Measurements from ENCODE around the gene MBD3L2. TPM values are rescaled to one million over a fixed set of nuclear protein-coding genes. Genes with fewer than 3 reads are reported as not detected.
"Not testable (repeated sequence)": the region's sequence is repeated elsewhere in the genome, so short reads cannot be mapped to it uniquely, and the experiment has no call there.

The MBD3L2 gene
- total RNA-seq: not detected in 2 replicates

DNA sequence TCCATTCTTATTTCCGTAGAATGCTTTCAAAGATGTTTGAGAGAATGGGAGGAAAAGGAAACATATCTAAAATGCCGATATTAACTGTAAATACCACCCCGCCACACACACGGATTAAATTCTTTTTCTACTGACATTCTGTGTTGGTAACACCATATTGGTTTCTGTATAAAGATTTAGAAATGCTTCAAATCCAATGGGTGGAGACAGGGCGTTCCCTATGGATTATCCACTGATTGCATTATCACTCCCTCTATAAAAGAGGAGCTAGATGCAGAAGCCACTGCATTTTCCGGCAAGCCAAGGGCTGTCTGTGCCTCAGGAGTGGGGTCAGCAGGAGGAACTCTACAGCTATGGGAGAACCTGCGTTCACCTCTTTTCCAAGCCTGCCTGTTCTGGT, at the start of gene MBD3L2:
Gene MBD3L2, plus strand, starts transcription at position 301 of the 400 bp plus-strand sequence. Its CDS starts 53 bp downstream, at position 354.
- not testable (repeated sequence) for DNase-seq (ENCODE audit: low read depth, low spot score)

DNA sequence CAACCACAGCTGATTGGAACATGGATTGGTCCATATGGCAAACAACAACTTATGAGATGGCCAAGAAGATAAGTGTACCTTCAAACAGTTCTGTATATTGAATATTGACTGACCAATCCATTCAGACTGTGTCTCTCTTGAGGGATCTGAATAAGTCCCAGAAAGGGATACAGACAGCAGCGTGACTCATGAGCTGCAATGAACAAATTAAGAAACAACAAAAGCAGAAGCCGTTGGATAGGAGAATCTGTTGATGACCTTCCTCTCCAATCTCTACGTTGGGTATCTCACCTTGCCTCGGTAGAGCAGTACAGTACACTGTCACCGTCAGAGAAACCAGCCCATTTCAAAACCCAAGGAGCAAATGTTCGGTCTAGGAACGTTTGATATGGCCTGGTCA, 49.2 kb upstream of the MBD3L2 start:
- no peak for DNase-seq (ENCODE audit: low read depth, low spot score)

DNA sequence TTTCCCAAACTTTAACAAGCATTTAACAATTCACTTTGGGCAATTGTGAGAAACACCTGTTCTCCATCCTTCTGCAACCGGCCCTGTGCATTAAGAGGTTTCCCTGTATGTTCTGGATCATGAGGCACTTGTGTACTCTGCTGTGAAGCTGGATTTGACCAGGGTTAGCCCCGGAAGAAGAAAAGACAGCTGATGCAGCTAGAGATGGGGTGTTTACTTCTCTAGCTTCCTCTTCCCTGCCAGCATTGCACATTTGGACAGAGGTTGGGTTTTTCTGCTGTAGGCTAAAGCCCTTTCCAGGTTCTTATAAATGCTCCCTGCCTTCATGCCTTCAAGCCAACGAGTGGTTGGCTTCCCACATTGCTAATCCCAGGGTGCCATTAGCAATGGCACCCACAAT, 48.8 kb upstream of the MBD3L2 start:
- DNase-seq (ENCODE audit: low read depth, low spot score): no peak

DNA sequence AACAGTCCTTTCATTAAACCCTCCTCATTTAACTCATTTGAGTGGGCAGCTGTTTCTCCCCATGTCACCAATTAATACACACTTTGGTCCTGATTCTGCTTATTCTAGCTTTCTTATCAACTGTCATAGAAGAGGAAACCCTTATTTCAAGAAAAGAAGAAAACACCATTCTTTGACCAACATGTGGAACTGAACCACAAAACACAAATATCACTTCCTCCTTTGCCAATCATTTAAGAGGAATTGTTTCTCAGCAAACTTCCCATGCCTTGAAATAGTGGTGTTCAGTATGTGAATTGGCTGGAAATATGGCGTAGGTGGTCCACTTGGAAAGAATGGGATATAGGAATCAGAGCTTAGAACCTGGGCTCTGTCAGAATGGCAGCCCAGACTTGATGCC, 48.3 kb upstream of the MBD3L2 start:
- DNase-seq (ENCODE audit: low read depth, low spot score): no peak

DNA sequence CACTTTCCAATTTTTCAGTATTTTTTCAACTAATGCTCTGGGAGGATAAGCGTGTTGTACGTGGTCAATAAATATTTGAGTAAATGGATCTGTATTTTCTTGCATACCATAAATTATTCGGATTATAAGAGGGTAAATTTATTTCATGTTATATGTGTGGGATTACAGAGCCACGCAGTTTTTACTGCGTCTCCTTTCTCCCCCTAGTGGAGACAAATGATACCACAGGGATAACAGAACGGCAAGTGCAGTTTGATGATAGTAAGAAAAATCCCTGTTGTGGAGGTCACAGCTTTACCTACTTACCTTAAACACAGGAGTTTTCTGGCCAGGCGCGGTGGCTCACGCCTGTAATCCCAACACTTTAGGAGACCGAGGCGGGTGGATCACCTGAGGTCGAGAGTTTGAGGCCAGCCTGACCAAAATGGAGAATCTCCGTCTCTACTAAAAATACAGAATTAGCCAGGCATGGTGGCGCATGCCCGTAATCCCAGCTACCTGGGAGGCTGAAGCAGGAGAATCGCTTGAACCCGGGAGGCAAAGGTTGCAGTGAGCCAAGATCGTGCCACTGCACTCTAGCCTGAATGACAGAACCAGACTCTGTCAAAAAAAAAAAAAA, 44.7 kb upstream of the MBD3L2 start:
- no peak for DNase-seq (ENCODE audit: low read depth, low spot score)

DNA sequence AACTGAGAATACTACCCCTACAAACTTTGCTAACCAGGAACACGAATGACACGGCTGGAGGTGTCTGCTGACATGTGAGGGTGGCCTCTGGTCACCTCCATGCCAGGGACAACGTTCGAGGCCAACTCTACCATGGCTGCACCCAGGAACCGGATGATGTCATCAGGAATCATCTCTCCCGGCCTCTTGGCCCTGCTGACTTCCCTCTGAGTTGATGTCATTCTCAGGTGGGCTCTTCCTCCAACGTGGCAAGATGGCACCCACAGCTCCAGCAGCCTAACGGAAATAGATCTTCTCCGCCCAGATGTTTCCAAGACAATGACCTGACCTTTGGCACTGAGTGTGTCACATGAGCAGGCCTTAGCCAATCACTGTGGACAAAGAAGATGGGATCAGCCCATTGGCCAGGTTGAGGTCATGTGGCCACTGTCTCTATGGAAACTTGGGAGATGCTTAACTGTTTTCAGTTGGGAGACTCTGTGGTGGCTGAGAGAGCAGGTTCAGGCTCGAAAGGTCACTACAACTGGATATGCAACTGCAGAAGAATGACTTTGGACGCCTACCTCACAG, 42.9 kb upstream of the MBD3L2 start:
- DNase-seq (ENCODE audit: low read depth, low spot score): no peak

DNA sequence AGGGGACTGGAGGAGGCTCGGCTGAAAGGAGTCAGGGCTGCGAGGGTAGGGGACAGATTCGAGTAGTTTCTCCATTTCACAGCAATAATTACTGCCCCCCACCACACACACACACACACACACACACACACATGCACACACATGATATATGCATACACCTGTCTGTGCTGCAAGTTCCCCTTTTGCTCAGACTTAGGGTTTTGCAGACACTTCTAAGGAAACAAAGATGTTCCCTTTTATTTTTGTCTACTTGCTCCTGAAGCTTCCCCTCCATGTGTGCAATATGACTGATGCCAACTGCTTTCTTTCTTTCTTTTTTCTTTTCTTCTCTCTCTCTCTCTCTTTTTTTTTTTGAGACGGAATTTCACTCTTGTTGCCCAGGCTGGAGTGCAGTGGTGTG, 41.3 kb upstream of the MBD3L2 start:
- DNase-seq (ENCODE audit: low read depth, low spot score): no peak

DNA sequence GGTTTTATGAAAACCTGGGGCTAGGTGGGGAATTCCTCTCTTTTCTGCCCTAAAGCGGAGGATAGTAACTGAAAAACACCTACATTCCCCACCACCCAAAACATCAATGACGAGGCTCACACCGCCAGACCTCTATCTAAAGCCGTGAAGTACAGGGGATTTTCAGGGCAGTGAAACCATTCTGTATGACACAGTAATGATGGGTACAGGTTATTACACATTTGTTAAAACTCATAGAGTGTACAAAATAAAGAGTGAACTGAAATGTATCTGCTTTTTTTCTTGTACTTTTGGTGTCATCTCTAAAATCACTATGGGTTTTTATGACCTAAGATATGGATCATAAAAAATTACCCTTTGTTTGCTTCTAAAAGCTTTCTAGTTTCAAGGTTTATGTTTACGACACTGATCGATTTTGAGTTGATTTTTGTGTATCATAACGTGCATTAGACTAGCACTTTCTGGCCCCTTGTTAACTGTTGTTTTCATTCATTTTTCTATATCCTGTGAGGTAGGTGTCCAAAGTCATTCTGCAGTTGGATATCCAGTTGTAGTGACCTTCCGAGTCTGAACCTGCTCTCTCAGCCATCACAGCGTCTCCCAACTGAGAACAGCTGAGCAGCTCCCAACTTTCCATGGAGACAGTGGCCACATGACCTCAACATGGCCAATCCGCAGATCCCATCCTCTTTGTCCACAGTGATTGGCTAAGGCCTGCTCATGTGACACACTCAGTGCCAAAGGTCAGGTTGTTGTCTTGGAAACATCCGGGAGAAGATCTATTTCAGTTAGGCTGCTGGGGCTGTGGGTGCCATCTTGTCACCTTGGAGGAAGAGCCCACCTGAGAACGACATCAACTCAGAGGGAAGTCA, 38.2 kb upstream of the MBD3L2 start:
- DNase-seq (ENCODE audit: low read depth, low spot score): no peak

DNA sequence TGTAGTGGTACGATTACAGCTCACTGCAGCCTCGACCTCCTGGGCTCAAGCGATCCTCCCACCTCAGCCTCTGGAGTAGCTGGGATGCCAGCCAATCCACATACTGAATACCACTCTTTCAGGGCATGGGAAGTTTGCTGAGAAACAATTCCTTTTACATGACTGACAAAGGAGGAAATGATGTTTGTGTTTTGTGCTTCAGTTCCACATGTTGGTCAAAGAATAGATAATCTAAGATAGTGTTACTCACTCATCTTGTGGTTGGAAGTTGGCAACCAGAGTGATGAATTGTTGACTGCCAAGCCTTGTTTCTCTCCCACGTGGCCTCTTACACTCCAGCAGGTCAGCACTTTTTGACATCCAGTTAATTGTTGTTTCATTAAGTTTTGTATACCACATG, 35.4 kb upstream of the MBD3L2 start:
- no peak for DNase-seq (ENCODE audit: low read depth, low spot score)

DNA sequence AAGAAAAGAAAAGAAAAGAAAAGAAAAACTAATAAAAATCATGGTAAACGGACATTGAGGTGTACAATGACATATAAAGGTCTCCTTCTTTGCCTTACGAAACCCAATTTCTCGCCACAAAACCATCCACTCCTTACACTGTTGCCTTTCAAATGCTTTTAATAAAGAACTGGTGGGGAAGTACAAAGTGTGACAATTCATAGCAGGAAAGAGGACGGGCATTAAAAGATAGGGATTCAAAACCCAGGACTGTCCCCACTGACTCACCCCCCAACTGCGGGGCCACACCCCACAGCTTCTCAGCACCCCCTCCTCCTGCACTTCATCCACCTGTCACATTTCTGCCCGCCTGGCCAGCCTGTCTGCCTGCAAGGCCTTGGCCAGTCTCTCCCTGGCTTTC, 30.3 kb upstream of the MBD3L2 start:
- no peak for DNase-seq (ENCODE audit: low read depth, low spot score)

DNA sequence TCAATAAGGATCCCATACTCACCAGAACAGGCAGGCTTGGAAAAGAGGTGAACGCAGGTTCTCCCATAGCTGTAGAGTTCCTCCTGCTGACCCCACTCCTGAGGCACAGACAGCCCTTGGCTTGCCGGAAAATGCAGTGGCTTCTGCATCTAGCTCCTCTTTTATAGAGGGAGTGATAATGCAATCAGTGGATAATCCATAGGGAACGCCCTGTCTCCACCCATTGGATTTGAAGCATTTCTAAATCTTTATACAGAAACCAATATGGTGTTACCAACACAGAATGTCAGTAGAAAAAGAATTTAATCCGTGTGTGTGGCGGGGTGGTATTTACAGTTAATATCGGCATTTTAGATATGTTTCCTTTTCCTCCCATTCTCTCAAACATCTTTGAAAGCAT, 27.8 kb upstream of the MBD3L2 start, which contains the start of gene MBD3L2B:
Gene MBD3L2B, minus strand, starts transcription at position 101 of the 400 bp plus-strand sequence. Its CDS starts 34 bp downstream, at position 67.
- DNase-seq (ENCODE audit: low read depth, low spot score): not testable (repeated sequence)

DNA sequence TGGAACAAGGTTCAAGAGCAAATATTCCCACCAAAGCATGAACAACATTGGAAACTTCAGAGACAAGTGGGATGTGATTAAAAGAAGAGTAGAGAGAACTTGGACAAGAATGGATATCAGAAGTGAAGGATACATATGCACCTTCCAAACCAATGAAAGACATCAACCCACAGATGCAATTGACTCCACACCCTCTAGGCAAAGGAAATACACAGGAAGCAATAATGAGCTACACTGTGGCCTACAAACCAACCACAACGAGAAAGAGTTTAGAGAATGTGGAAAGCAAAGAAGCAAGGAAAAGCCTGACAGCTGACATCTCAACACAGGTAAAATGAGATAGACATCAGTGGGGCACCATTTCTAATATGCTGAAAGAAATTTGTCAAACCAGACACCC, 20.3 kb upstream of the MBD3L2 start:
- not testable (repeated sequence) for DNase-seq (ENCODE audit: low read depth, low spot score)

DNA sequence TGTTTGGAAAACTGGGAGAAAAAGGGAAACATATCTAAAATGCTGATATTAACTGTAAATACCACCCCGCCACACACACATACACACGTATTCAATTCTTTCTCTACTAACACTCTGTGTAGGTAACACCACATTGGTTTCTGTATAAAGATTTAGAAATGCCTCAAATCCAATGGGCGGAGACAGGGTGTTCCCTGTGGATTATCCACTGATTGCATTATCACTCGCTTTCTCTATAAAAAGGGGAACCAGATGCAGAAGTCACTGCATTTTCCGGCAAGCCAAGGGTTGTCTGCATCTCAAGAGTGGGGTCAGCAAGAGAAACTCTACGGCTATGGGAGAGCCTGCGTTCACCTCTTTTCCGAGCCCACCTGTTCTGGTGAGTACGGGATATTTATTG, 18.8 kb upstream of the MBD3L2 start, which contains the start of gene MBD3L5:
Gene MBD3L5, plus strand, starts transcription at position 301 of the 400 bp plus-strand sequence. Its CDS starts 34 bp downstream, at position 335.
- DNase-seq (ENCODE audit: low read depth, low spot score): not testable (repeated sequence)

DNA sequence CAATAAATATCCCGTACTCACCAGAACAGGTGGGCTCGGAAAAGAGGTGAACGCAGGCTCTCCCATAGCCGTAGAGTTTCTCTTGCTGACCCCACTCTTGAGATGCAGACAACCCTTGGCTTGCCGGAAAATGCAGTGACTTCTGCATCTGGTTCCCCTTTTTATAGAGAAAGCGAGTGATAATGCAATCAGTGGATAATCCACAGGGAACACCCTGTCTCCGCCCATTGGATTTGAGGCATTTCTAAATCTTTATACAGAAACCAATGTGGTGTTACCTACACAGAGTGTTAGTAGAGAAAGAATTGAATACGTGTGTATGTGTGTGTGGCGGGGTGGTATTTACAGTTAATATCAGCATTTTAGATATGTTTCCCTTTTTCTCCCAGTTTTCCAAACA, 9.0 kb upstream of the MBD3L2 start, which contains the start of gene MBD3L4:
Gene MBD3L4, minus strand, starts transcription at position 101 of the 400 bp plus-strand sequence. Its CDS starts 35 bp downstream, at position 66.
- not testable (repeated sequence) for DNase-seq (ENCODE audit: low read depth, low spot score)

DNA sequence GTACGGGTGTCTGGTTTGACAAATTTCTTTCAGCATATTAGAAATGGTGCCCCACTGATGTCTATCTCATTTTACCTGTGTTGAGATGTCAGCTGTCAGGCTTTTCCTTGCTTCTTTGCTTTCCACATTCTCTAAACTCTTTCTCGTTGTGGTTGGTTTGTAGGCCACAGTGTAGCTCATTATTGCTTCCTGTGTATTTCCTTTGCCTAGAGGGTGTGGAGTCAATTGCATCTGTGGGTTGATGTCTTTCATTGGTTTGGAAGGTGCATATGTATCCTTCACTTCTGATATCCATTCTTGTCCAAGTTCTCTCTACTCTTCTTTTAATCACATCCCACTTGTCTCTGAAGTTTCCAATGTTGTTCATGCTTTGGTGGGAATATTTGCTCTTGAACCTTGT, 7.6 kb upstream of the MBD3L2 start:
- not testable (repeated sequence) for DNase-seq (ENCODE audit: low read depth, low spot score)

DNA sequence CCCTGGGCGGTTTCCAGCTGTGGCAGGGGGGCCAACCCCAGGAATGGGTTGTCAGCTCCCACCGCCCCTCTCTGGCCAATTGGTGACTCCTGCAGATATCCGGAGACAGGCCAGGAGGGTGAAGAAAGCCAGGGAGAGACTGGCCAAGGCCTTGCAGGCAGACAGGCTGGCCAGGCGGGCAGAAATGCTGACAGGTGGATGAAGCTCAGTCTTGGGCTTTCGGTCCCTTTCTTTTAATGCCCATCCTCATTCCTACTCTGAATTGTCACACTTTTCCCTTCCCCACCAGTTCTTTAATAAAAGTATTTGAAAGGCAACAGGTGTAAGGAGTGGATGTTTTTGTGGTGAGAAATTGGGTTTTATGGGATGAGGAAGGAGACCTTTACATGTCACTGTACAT, 2.3 kb downstream of the MBD3L2 start:
- not testable (repeated sequence) for DNase-seq (ENCODE audit: low read depth, low spot score)

DNA sequence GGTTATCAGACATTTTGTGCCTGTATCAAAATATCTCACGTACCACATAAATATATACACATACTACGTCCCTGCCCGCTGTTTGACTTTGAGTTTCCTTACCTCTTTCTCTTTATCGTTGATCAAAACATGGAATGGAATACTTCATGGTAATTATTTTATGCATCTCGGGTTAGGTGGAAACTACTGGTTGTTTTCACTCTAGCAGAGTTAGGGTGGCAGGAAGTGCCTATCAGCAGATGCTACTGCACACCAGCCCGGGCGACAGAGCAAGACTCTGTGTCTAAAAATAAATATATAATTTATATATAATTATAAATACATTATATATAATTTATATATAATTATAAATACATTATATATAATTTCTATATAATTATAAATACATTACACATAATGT, 3.8 kb downstream of the MBD3L2 start:
- not testable (repeated sequence) for DNase-seq (ENCODE audit: low read depth, low spot score)

DNA sequence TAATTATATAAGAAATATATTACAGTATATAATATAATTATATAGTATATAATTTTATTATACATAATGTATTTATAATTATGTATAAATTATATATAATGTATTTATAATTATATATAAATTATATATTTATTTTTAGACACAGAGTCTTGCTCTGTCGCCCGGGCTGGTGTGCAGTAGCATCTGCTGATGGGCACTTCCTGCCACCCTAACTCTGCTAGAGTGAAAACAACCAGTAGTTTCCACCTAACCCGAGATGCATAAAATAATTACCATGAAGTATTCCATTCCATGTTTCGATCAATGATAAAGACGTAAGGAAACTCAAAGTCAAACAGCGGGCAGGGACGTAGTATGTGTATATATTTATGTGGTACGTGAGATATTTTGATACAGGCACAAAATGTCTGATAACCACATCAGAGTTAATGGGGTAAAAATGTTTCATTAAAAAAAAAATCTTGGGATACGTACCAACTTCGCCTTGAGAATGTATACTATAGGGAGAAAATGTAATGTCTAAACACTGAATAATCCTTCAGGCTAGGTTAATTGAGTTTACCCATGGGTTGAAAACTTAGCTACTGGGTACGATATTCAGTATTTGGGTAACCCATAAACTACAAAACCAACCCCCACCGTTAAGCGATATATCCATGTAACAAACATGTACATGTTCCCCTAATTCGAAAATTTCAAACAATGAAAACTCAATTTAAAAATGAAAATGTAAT, 5.7 kb downstream of the MBD3L2 start:
- DNase-seq (ENCODE audit: low read depth, low spot score): not testable (repeated sequence)

DNA sequence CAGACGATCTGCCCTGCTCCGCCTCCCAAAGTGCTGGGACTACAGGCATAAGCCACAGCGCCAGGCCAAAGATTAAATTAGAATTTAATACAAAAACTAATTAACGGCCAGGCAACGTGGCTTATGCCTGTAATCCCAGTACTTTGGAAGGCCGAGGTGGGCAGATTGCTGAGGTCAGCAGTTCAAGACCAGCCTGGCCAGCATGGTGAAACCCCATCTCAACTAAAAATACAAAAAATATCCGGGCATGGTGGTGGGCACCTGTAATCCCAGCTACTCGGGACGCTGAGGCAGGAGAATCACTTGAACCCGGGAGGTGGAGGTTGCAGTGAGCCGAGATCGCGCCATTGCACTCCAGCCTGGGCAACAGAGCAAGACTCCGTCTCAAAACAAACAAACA, 6.6 kb downstream of the MBD3L2 start:
- DNase-seq (ENCODE audit: low read depth, low spot score): not testable (repeated sequence)

DNA sequence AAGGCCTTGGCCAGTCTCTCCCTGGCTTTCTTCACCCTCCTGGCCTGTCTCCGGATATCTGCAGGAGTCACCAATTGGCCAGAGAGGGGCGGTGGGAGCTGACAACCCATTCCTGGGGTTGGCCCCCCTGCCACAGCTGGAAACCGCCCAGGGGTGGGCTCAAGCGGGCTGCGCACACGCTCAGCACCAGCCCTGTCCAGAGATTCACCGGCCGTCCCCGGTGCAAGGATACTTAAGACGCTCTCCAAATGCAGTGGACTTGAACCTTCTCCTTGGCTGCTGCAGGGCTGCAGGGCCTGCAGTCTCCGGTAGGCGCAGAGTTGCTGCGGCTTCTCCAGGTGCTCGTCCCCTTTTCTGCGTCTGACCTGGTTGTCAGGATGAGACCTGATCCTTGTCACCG, 7.2 kb downstream of the MBD3L2 start:
- not testable (repeated sequence) for DNase-seq (ENCODE audit: low read depth, low spot score)

DNA sequence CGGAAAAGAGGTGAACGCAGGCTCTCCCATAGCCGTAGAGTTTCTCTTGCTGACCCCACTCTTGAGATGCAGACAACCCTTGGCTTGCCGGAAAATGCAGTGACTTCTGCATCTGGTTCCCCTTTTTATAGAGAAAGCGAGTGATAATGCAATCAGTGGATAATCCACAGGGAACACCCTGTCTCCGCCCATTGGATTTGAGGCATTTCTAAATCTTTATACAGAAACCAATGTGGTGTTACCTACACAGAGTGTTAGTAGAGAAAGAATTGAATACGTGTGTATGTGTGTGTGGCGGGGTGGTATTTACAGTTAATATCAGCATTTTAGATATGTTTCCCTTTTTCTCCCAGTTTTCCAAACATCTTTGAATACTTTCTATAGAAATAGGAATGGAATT, 9.5 kb downstream of the MBD3L2 start, which contains the start of gene MBD3L3:
Gene MBD3L3, minus strand, starts transcription at position 101 of the 400 bp plus-strand sequence. Its CDS starts 71 bp downstream, at position 30.
- not testable (repeated sequence) for DNase-seq (ENCODE audit: low read depth, low spot score)

Measured in pulmonary artery endothelial cell (primary cell).